Esophagus muscularis mucosa (tissue), 3 donors: ENCODE measurements around the gene PTPN9.

Source experiments
- POLR2A ChIP-seq: fragments of 450-650 bp; IDR thresholded peaks from one replicate; pipeline ENCODE4 v1.6.1; 2017; ENCODE audit warnings: antibody characterized with exemption, moderate library complexity, mild to moderate bottlenecking, low read depth
- POLR2AphosphoS5 ChIP-seq, 2 donors: sonication (generic); formaldehyde crosslinking; IDR thresholded peaks; one replicate each; pipeline ENCODE4 v1.6.1; 2017; ENCODE audit warnings: antibody characterized with exemption in 2 of 2
- TF ChIP-seq, protein P1 (sequence below), 3 experiments: fragments of 200-600 bp in 2 of 3; fragments of 450-650 bp in 1 of 3; sonication (generic) in 2 of 3; IDR thresholded peaks; one replicate each; pipeline ENCODE4 v1.5.1; 2017 to 2019; ENCODE audit warnings: antibody characterized with exemption in 3 of 3, mild to moderate bottlenecking in 2 of 3, moderate library complexity in 1 of 3

DNA sequence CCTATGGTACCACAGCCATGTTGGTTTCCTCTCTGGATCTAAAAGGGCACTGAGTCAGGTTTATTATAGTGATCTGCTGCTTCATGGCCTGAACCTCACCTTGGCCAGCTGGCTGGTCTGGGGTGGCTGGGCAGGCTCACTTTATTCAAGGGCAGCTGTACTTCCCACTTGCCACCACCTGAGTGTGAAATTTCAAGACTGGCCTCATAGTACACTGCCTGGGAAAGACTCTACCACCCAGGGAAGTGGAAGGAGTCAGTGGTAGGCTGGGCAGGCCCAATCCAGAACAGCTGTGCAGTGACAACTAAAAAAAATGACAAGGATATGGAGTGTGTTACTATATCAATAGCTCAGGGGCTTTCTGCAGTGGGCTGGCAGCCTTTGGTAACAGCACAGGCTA, 37.7 kb upstream of the PTPN9 start:
- TF ChIP-seq, protein P1, sequence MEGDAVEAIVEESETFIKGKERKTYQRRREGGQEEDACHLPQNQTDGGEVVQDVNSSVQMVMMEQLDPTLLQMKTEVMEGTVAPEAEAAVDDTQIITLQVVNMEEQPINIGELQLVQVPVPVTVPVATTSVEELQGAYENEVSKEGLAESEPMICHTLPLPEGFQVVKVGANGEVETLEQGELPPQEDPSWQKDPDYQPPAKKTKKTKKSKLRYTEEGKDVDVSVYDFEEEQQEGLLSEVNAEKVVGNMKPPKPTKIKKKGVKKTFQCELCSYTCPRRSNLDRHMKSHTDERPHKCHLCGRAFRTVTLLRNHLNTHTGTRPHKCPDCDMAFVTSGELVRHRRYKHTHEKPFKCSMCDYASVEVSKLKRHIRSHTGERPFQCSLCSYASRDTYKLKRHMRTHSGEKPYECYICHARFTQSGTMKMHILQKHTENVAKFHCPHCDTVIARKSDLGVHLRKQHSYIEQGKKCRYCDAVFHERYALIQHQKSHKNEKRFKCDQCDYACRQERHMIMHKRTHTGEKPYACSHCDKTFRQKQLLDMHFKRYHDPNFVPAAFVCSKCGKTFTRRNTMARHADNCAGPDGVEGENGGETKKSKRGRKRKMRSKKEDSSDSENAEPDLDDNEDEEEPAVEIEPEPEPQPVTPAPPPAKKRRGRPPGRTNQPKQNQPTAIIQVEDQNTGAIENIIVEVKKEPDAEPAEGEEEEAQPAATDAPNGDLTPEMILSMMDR (IDR thresholded peaks at IDR 0.05), result no peak
- TF ChIP-seq POLR2AphosphoS5 (IDR thresholded peaks at IDR 0.05) (no peak), POLR2A (no peak)
